Hematopoietic multipotent progenitor cell treated with erythropoietin and hydrocortisone succinate and interleukin-3 and kit ligand, for 15 days (in vitro differentiated cells): ENCODE results near the gene LRMDA.

Experiments
- DNase-seq: peaks from one replicate; pipeline ENCODE4 v3.0.0-alpha.2; 2015; ENCODE audit warnings: low spot score

The LRMDA gene

GRCh38 chr10:76270464-76270863 lies 839.0 kb downstream of the LRMDA start:
- DNase-seq = no peak

- DNase-seq = no peak
These were observed 843.5 kb downstream of the LRMDA start for GRCh38 chr10:76274933-76275332.

- no peak for DNase-seq
These were observed 847.5 kb downstream of the LRMDA start for GRCh38 chr10:76278811-76279460.

GRCh38 chr10:76281659-76282058 lies 850.2 kb downstream of the LRMDA start:
- no peak for DNase-seq

- no peak for DNase-seq
These were observed 850.9 kb downstream of the LRMDA start for GRCh38 chr10:76282061-76283025.

- no peak for DNase-seq
These were observed 852.9 kb downstream of the LRMDA start for GRCh38 chr10:76284351-76284750.

- no peak for DNase-seq
These were observed 853.6 kb downstream of the LRMDA start for GRCh38 chr10:76285012-76285411.

- no peak for DNase-seq
These were observed 854.1 kb downstream of the LRMDA start for GRCh38 chr10:76285515-76285914.

- DNase-seq = no peak
These were observed 855.1 kb downstream of the LRMDA start for GRCh38 chr10:76286536-76286935.

- DNase-seq = no peak
These were observed 856.4 kb downstream of the LRMDA start for GRCh38 chr10:76287856-76288255.

- DNase-seq = no peak
These were observed 859.8 kb downstream of the LRMDA start for GRCh38 chr10:76291175-76291574.

- DNase-seq = no peak
These were observed 860.5 kb downstream of the LRMDA start for GRCh38 chr10:76291885-76292284.

GRCh38 chr10:76296957-76297356 lies 865.5 kb downstream of the LRMDA start:
- no peak for DNase-seq

GRCh38 chr10:76297358-76297757 lies 865.9 kb downstream of the LRMDA start:
- DNase-seq = no peak

GRCh38 chr10:76297780-76298281 lies 866.4 kb downstream of the LRMDA start:
- no peak for DNase-seq

GRCh38 chr10:76298329-76298728 lies 866.9 kb downstream of the LRMDA start:
- no peak for DNase-seq

GRCh38 chr10:76299501-76299900 lies 868.1 kb downstream of the LRMDA start:
- DNase-seq = no peak

GRCh38 chr10:76301211-76301610 lies 869.8 kb downstream of the LRMDA start:
- DNase-seq = no peak

- no peak for DNase-seq
These were observed 870.5 kb downstream of the LRMDA start for GRCh38 chr10:76301950-76302349.

- no peak for DNase-seq
These were observed 871.1 kb downstream of the LRMDA start for GRCh38 chr10:76302481-76302880.

GRCh38 chr10:76302961-76303630 lies 871.7 kb downstream of the LRMDA start:
- DNase-seq = no peak

GRCh38 chr10:76303682-76304316 lies 872.4 kb downstream of the LRMDA start:
- no peak for DNase-seq
